ENCODE results near the gene ITK.

The ITK gene

DNA sequence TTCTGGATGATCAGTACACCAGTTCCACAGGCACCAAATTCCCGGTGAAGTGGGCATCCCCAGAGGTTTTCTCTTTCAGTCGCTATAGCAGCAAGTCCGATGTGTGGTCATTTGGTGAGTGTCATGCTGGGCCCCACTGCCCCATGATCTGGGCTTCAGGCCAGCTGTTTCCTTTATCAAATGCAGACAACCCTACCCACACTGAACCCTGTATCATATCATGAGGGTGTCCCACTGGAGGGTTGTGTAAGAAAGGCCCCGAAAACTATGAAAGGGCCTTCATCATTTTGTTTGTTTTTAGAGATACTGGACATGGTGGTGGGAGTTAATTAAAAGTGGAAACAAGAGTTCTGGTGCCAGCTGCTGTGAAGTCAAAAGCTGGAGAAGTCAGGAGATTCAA is 65.2 kb downstream of the ITK start:
- Histone ChIP-seq H3K9ac (no peak overlapping the region), H3K27me3 (no peaks in the 10 kb centered on the region), H3K4me3 (no peak overlapping the region), H3K36me3 (no peaks in the 10 kb centered on the region), H3K4me2 (no peak overlapping the region), H3K9me3 (replicated peaks in 1 of 11) (no peaks in the 10 kb centered on the region; a peak in 1 of 22 replicates), H3K4me1 (peaks cover 0 to 21% (median 3%) of the 10 kb centered on the region in 10 experiments; a peak in 10 of 20 replicates), H3K27ac (no peak overlapping the region), H4K20me1 (no peaks in the 10 kb centered on the region)
- TF ChIP-seq Cebpa-rat (IDR thresholded peaks at IDR 0.05): no peak

DNA sequence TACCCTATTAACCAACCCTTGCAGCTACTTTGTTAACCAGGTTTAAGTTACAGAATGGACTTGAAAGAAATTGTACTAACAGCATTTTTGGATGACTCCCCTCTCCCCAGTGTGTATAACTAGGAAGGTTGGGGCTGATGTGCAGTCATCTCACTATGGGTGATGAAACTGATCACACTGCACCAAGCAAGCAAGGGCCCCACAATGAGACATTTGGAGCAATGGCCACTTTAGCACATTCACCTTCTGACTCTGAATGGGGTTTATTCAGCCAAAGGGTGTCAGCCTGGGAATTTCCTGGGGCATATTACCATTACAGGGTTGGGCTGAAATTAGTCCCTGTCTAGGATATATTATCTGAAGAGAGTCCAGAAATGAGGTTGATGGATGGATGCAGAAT is 66.6 kb downstream of the ITK start:
- Histone ChIP-seq H4K20me1 (no peaks in the 10 kb centered on the region), H3K27ac (no peak overlapping the region), H3K9ac (no peak overlapping the region), H3K4me3 (no peak overlapping the region), H3K36me3 (no peaks in the 10 kb centered on the region), H3K4me1 (peaks cover 2 to 24% (median 7%) of the 10 kb centered on the region in 10 experiments), H3K4me2 (no peak overlapping the region), H3K27me3 (no peaks in the 10 kb centered on the region), H3K9me3 (replicated peaks in 1 of 11) (no peaks in the 10 kb centered on the region; a peak in 1 of 22 replicates)
- TF ChIP-seq Cebpa-rat (IDR thresholded peaks at IDR 0.05): no peak

DNA sequence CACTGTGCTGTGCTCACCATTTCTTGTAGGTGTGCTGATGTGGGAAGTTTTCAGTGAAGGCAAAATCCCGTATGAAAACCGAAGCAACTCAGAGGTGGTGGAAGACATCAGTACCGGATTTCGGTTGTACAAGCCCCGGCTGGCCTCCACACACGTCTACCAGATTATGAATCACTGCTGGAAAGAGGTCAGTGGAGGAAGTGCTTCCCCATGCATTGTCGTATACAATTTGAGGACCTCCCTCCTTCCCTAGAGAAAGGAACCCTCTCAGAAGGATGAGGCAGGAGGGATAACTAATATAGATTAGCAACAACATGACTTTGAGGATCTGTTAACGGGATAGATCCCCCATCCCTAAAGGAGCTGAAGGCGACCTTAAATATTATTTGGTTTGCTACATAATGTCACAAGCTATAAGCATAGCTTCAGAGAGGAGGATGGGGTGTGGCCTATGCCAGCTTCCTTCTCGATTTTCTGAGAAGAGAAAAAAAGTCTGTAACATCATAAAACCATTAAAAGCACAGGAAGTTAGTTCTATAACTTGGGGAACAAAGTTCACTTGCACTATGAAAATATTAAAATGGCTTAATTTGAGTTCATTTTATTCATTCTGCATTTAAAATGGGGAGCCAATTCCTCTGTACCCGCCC is 68.3 kb downstream of the ITK start:
- H3K27me3 ChIP-seq: no peaks in the 10 kb centered on the region
- peak overlapping the region in 2 of 11 experiments; percentile 20 to 39; a peak in 4 of 22 replicates for H3K27ac ChIP-seq
- no peak overlapping the region; a peak in 1 of 22 replicates for H3K9ac ChIP-seq
- no peaks in the 10 kb centered on the region for H4K20me1 ChIP-seq
- H3K4me1 ChIP-seq: peaks cover 19 to 40% (median 24%) of the 10 kb centered on the region in 10 experiments
- no peaks in the 10 kb centered on the region for H3K36me3 ChIP-seq
- H3K4me2 ChIP-seq: peak overlapping the region in 6 of 11 experiments; percentile 9 to 59 (median 42); a peak in 10 of 22 replicates
- H3K9me3 ChIP-seq (replicated peaks in 1 of 11): no peaks in the 10 kb centered on the region; a peak in 1 of 22 replicates
- TF ChIP-seq Cebpa-rat (IDR thresholded peaks at IDR 0.05): no peak
- H3K4me3 ChIP-seq: no peak overlapping the region

DNA sequence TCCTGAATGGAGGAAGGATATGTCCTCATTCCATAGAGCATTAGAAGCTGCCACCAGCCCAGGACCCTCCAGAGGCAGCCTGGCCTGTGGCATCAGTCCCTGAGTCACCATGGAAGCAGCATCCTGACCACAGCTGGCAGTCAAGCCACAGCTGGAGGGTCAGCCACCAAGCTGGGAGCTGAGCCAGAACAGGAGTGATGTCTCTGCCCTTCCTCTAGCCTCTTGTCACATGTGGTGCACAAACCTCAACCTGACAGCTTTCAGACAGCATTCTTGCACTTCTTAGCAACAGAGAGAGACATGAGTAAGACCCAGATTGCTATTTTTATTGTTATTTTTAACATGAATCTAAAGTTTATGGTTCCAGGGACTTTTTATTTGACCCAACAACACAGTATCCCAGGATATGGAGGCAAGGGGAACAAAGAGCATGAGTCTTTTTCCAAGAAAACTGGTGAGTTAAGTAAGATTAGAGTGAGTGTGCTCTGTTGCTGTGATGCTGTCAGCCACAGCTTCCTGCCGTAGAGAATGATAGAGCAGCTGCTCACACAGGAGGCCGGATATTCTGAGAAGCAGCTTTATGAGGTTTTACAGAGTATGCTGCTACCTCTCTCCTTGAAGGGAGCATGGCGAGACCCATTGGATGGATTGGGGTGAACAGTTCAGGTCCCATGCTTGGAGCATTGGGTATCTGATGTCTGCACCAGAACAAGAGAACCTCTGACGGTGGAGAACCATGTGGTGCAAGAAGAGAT is 72.2 kb downstream of the ITK start:
- Histone ChIP-seq H3K27ac (peak overlapping the region in 10 of 11 experiments; percentile 27 to 77 (median 68); a peak in 19 of 22 replicates), H3K9me3 (replicated peaks in 1 of 11) (peaks cover 0 to 7% (median 0%) of the 10 kb centered on the region in 11 experiments; a peak in 3 of 22 replicates), H3K4me2 (peak overlapping the region; percentile 54 to 84 (median 77)), H3K36me3 (no peaks in the 10 kb centered on the region), H3K4me1 (peaks cover 23 to 40% (median 30%) of the 10 kb centered on the region in 10 experiments), H3K4me3 (peak overlapping the region in 1 of 10 experiments; percentile 17; a peak in 1 of 20 replicates), H3K9ac (peak overlapping the region in 9 of 11 experiments; percentile 17 to 67 (median 52); a peak in 18 of 22 replicates), H3K27me3 (no peaks in the 10 kb centered on the region), H4K20me1 (no peaks in the 10 kb centered on the region)
- no peak for TF ChIP-seq Cebpa-rat (IDR thresholded peaks at IDR 0.05)

DNA sequence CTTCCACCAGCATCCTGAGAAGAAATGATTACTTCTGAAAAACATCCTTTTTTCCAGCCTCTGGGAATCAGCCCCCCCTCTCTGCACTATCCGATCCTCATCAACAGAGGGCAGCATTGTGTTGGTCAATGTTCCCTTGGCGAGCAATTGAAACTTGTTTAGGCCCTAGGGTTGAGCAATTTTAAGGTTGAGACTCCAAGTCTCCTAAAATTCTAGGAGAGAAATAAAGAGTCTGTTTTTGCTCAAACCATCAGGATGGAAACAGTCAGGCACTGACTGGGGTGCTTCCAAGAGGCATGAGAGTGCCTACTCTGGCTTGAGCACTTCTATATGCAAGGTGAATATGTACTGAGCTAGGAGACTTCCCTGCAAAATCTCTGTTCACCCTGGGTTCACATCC is 72.9 kb downstream of the ITK start:
- H3K4me1 ChIP-seq: peaks cover 23 to 35% (median 29%) of the 10 kb centered on the region in 10 experiments
- peak overlapping the region in 9 of 11 experiments; percentile 58 to 77 (median 69); a peak in 17 of 22 replicates for H3K27ac ChIP-seq
- no peaks in the 10 kb centered on the region for H3K36me3 ChIP-seq
- H3K9me3 ChIP-seq (replicated peaks in 1 of 11): peaks cover 0 to 12% (median 3%) of the 10 kb centered on the region in 11 experiments; a peak in 6 of 22 replicates
- H4K20me1 ChIP-seq: no peaks in the 10 kb centered on the region
- peak overlapping the region; percentile 54 to 84 (median 77) for H3K4me2 ChIP-seq
- peak overlapping the region in 8 of 11 experiments; percentile 17 to 67 (median 53); a peak in 12 of 22 replicates for H3K9ac ChIP-seq
- H3K27me3 ChIP-seq: no peaks in the 10 kb centered on the region
- 0 out of 22 replicates have a peak, but pooled peaks of 1 of the 11 experiments have one; percentile 19 for TF ChIP-seq Cebpa-rat (IDR thresholded peaks at IDR 0.05)
- no peak overlapping the region for H3K4me3 ChIP-seq

DNA sequence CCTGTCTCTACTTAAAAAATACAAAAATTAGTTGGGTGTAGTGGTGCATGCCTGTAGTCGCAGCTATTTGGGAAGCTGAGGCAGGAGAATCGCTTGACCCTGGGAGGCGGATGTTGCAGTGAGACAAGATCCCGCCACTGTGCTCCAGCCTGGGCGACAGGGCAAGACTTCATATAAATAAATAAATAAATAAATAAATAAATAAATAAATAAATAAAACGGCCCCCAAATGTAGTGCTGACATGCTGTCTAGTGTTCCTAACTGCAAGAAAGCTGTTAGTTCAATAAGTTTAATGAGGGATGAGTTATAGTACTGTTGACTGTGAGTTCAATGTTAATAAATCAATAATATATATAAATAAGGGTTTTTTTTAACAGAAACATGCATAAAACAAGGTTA is 77.8 kb downstream of the ITK start:
- peaks cover 7 to 29% (median 11%) of the 10 kb centered on the region in 10 experiments; a peak in 19 of 20 replicates for H3K4me1 ChIP-seq
- H3K9me3 ChIP-seq (replicated peaks in 1 of 11): peaks cover 0 to 12% (median 3%) of the 10 kb centered on the region in 11 experiments; a peak in 8 of 22 replicates
- H3K27me3 ChIP-seq: no peaks in the 10 kb centered on the region
- H3K36me3 ChIP-seq: no peaks in the 10 kb centered on the region
- H3K4me2 ChIP-seq: no peak overlapping the region
- H3K4me3 ChIP-seq: no peak overlapping the region
- no peak for TF ChIP-seq Cebpa-rat (IDR thresholded peaks at IDR 0.05)
- no peak overlapping the region for H3K27ac ChIP-seq
- no peaks in the 10 kb centered on the region for H4K20me1 ChIP-seq
- no peak overlapping the region for H3K9ac ChIP-seq

DNA sequence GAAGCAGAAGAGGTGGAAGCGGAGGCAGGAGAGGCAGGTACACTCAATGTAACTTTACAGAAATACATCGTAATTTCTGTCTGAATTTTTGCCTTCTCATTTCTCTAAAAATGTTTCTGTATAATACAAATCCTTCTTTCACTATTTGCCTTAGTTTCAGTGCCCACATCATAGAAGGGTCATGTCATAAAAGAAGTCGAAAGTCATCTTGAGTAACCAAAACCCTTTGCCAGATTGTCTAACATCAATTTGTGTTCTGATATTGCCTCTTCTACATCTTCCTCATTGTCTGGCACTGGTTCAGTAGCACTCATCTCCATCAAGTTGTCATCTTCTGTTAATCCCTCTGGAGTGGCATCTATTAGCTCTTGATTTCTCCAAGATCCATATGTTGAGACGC is 79.1 kb downstream of the ITK start:
- no peak for TF ChIP-seq Cebpa-rat (IDR thresholded peaks at IDR 0.05)
- H3K27me3 ChIP-seq: no peaks in the 10 kb centered on the region
- no peak overlapping the region for H3K4me2 ChIP-seq
- H3K4me3 ChIP-seq: no peak overlapping the region
- H3K9me3 ChIP-seq (replicated peaks in 1 of 11): peaks cover 0 to 12% (median 3%) of the 10 kb centered on the region in 11 experiments; a peak in 8 of 22 replicates
- no peak overlapping the region for H3K27ac ChIP-seq
- H4K20me1 ChIP-seq: no peaks in the 10 kb centered on the region
- H3K36me3 ChIP-seq: no peaks in the 10 kb centered on the region
- no peak overlapping the region for H3K9ac ChIP-seq
- peaks cover 8 to 30% (median 16%) of the 10 kb centered on the region in 10 experiments; a peak in 19 of 20 replicates for H3K4me1 ChIP-seq

DNA sequence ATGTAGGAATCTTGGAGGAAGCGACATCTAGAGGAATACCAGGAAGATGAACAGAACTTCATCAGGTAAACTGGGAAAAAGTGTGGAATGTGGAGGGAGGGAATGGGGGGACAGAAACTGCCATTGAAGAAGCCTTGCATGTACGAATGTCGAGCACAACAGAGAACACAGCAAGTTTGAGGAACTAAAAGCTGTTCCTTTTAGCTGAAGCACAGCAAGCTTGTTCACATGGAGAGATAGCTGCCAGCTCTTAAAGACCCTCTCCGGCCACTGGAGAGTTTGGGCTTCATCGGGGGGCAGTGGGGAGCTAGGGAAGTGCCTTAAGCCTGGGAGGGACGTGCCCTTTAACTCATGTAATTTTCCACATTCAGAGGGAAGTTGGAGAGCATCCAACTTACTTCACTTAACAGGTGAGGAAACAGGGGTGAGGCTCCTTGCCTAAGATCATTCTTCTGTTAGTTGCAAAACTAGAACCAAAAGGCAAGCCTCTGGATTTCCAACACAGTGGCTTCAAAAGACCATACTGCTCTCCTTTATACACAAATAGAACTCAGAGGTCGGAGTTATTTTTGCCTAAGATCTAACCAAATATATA is 83.0 kb downstream of the ITK start:
- Histone ChIP-seq H4K20me1 (peaks cover 0 to 21% (median 8%) of the 10 kb centered on the region in 11 experiments; a peak in 9 of 22 replicates), H3K4me1 (peaks cover 34 to 52% (median 47%) of the 10 kb centered on the region in 10 experiments), H3K4me3 (no peak overlapping the region), H3K9me3 (replicated peaks in 1 of 11) (peaks cover 0 to 6% (median 0%) of the 10 kb centered on the region in 11 experiments; a peak in 4 of 22 replicates), H3K27ac (no peak overlapping the region), H3K4me2 (peak overlapping the region; percentile 12 to 100 (median 85); a peak in 21 of 22 replicates), H3K27me3 (no peaks in the 10 kb centered on the region), H3K9ac (no peak overlapping the region; a peak in 1 of 22 replicates), H3K36me3 (peaks cover 0 to 5% (median 0%) of the 10 kb centered on the region in 11 experiments; a peak in 2 of 22 replicates)
- TF ChIP-seq Cebpa-rat (IDR thresholded peaks at IDR 0.05): no peak
